Cardiac muscle cell (in vitro differentiated cells and primary cell): ENCODE measurements around the gene RIMS4. TPM values are rescaled to one million over a fixed set of nuclear protein-coding genes. Genes with fewer than 3 reads are reported as not detected.

Experiments
- DNase-seq, 2 donors: peaks; one replicate each; pipeline versions ENCODE4 v3.0.0 to v3.0.0-alpha.2; 2010 to 2017; ENCODE audit warnings: low read depth in 1 of 2, low spot score in 1 of 2
- H3K27ac ChIP-seq: fragments of 200-600 bp; sonication (generic); 2 replicates; pipeline ENCODE4 v1.5.1; 2016
- H3K27me3 ChIP-seq: fragments of 200-600 bp; sonication (generic); 2 replicates; pipeline ENCODE4 v1.6.0; 2016; ENCODE audit warnings: control low read depth
- H3K36me3 ChIP-seq: fragments of 200-600 bp; sonication (generic); 2 replicates; pipeline ENCODE4 v1.5.1; 2016; ENCODE audit warnings: control low read depth
- H3K4me1 ChIP-seq: fragments of 200-600 bp; sonication (generic); 2 replicates; pipeline ENCODE4 v1.8.1; 2017; ENCODE audit warnings: low read depth, mild to moderate bottlenecking, mixed run types
- H3K4me3 ChIP-seq: fragments of 200-600 bp; sonication (generic); 2 replicates; pipeline ENCODE4 v1.5.1; 2016; ENCODE audit warnings: mild to moderate bottlenecking
- H3K9me3 ChIP-seq: fragments of 200-600 bp; sonication (generic); 2 replicates; pipeline ENCODE4 v1.5.1; 2017; ENCODE audit warnings: low read depth, mild to moderate bottlenecking, control low read depth
- CTCF ChIP-seq: IDR thresholded peaks from 2 replicates; pipeline ENCODE4 v1.5.1; 2012; ENCODE audit warnings: low read depth, mild to moderate bottlenecking, low read length
- polyA plus RNA-seq: library from polyadenylated mRNA; unstranded; fragments of >200 nt; fragmentation: Nextera tagmentation; extraction: Ambion mirVana; gene quantifications from 2 replicates; pipeline ENCODE4 v1.2.1, GENCODE V29; 2016
- total RNA-seq: library from RNA; depleted of rRNA; stranded (reverse); fragments of >200 nt; gene quantifications from 2 replicates; pipeline ENCODE4 v1.2.3, GENCODE V29; 2016

The RIMS4 gene
- total and polyA plus RNA-seq, 2 experiments from 2014 or later: 3.6 to 4.3 TPM

- no peak for DNase-seq
- TF ChIP-seq CTCF: no peak
- Histone ChIP-seq H3K27me3 (no peaks in the 10 kb centered on the region), H3K36me3 (no peaks in the 10 kb centered on the region), H3K4me1 (no peaks in the 10 kb centered on the region), H3K4me3 (no peak overlapping the region), H3K27ac (no peak overlapping the region), H3K9me3 (no peaks in the 10 kb centered on the region)
Measured at GRCh38 chr20:44773070-44773829, 37.1 kb downstream of the RIMS4 start.

GRCh38 chr20:44772636-44773035, 37.7 kb downstream of the RIMS4 start:
- no peaks in the 10 kb centered on the region for H3K27me3 ChIP-seq
- no peak for DNase-seq
- H3K36me3 ChIP-seq: no peaks in the 10 kb centered on the region
- no peak overlapping the region for H3K4me3 ChIP-seq
- TF ChIP-seq CTCF: no peak
- no peaks in the 10 kb centered on the region for H3K4me1 ChIP-seq
- H3K9me3 ChIP-seq: no peaks in the 10 kb centered on the region
- no peak overlapping the region for H3K27ac ChIP-seq

GRCh38 chr20:44771172-44771535, 39.2 kb downstream of the RIMS4 start:
- H3K9me3 ChIP-seq: no peaks in the 10 kb centered on the region
- H3K4me3 ChIP-seq: no peak overlapping the region
- TF ChIP-seq CTCF: no peak
- H3K4me1 ChIP-seq: no peaks in the 10 kb centered on the region
- H3K27me3 ChIP-seq: no peaks in the 10 kb centered on the region
- H3K36me3 ChIP-seq: no peaks in the 10 kb centered on the region
- no peak overlapping the region for H3K27ac ChIP-seq
- no peak for DNase-seq

GRCh38 chr20:44770484-44771171, 39.7 kb downstream of the RIMS4 start:
- Histone ChIP-seq H3K36me3 (no peaks in the 10 kb centered on the region), H3K27ac (no peak overlapping the region)

GRCh38 chr20:44769481-44769863, 40.9 kb downstream of the RIMS4 start:
- no peak for DNase-seq
- Histone ChIP-seq H3K27me3 (no peaks in the 10 kb centered on the region), H3K4me3 (no peak overlapping the region), H3K27ac (no peak overlapping the region), H3K36me3 (no peaks in the 10 kb centered on the region), H3K4me1 (no peaks in the 10 kb centered on the region), H3K9me3 (no peaks in the 10 kb centered on the region)
- TF ChIP-seq CTCF: no peak

More at GRCh38 chr20:44770484-44771171, 39.7 kb downstream of the RIMS4 start:
- peak in 1 of 2 donors; percentile 14 for DNase-seq
- Histone ChIP-seq H3K9me3 (no peaks in the 10 kb centered on the region), H3K4me1 (no peaks in the 10 kb centered on the region), H3K27me3 (no peaks in the 10 kb centered on the region), H3K4me3 (no peak overlapping the region)
- no peak for TF ChIP-seq CTCF
